ENCODE results near the gene D2HGDH. TPM values are rescaled to one million over a fixed set of nuclear protein-coding genes. Genes with fewer than 3 reads are reported as not detected.
A peak's percentile ranks its signal among the peaks of the same experiment; 100 is the strongest.
"Not testable (repeated sequence)": the region's sequence is repeated elsewhere in the genome, so short reads cannot be mapped to it uniquely, and the experiment has no call there.

The D2HGDH gene
- total and polyA plus RNA-seq, 2 experiments from 2014 or later: 9.7 to 19.1 TPM

DNA sequence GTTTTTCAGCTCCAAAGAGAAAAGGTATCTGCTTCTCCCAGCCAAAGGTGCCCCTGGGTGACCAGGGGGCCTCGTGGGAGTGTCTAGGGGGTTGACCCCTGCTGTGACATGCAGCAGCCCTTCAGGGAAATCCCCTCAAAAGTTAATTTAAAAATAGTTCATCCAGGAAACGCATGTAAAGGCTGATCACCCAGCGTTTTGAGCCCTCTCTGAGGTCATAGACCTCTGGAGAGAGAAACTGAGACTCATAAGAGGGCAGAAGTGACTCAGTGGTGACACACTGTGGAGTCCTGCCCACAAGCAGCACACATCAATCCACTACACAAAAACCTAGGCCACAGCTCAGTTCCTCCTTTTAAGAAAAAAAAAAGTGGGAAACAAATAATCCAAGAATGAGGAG is 54.1 kb downstream of the D2HGDH start:
- H3K4me1 ChIP-seq (ENCODE audit: insufficient read depth): no peaks in the 10 kb centered on the region
- no peak overlapping the region for H3K4me3 ChIP-seq
- no peaks in the 10 kb centered on the region for H3F3A ChIP-seq (ENCODE audit: insufficient read depth)
- in situ Hi-C loops (cut with MboI): no loop called here
- TF ChIP-seq EZH2phosphoT487 (IDR thresholded peaks at IDR 0.05; ENCODE audit: insufficient read depth, low read depth) (no peak), EZH2 (IDR thresholded peaks at IDR 0.05; ENCODE audit: insufficient read depth, poor library complexity, severe bottlenecking) (no peak)
- peak; percentile 26 for DNase-seq
- 27 to 29% methylated on average over 3 of the region's 3 CpGs for WGBS, 2 experiments (ENCODE audit: low coverage in 1 of 2, low lambda C conversion rate in 2 of 2, missing lambda C conversion rate in 2 of 2)
- H3K27me3 ChIP-seq (replicated peaks; ENCODE audit: insufficient read depth): no peaks in the 10 kb centered on the region
- H3K36me3 ChIP-seq (ENCODE audit: low read depth): no peaks in the 10 kb centered on the region
- no peak overlapping the region for H3K9ac ChIP-seq
- no peak overlapping the region for H2AFZ ChIP-seq
- no peaks in the 10 kb centered on the region for H4K20me1 ChIP-seq (ENCODE audit: insufficient read depth)
- no peak overlapping the region for H3K27ac ChIP-seq
- H3K4me2 ChIP-seq (ENCODE audit: unreplicated experiment): no peak overlapping the region
- H3K9me2 ChIP-seq (ENCODE audit: insufficient read depth): no peaks in the 10 kb centered on the region
- H3K79me2 ChIP-seq (ENCODE audit: insufficient read depth): no peaks in the 10 kb centered on the region
- no peaks in the 10 kb centered on the region for H3K9me3 ChIP-seq (ENCODE audit: low read depth)

GRCh38 chr2:241791385-241791784 is 57.0 kb downstream of the D2HGDH start:
- H3K36me3 ChIP-seq (ENCODE audit: low read depth); H2AFZ ChIP-seq: not testable (repeated sequence)

DNA sequence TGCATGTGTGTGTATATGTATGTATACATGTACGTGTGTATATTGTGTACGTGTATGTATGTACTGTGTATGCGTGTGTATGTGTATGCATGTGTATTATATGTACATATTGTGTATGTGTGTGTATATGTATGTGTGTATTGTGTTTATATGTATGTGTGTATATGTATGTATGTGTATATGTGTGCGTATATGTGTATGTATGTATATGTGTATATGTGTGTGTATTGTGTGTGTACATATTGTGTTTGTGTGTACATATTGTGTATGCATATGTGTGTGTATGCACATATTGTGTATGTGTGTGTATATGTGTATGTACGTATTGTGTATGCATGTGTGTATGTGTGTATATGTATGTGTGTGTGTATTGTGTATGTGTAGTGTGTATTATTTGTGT is 59.0 kb downstream of the D2HGDH start:
- DNase-seq: no peak
- Histone ChIP-seq H4K20me1 (ENCODE audit: insufficient read depth) (no peaks in the 10 kb centered on the region), H3K9me2 (ENCODE audit: insufficient read depth) (no peaks in the 10 kb centered on the region), H3K4me2 (ENCODE audit: unreplicated experiment) (no peak overlapping the region), H3K4me1 (ENCODE audit: insufficient read depth) (no peaks in the 10 kb centered on the region), H3K27me3 (replicated peaks; ENCODE audit: insufficient read depth) (no peaks in the 10 kb centered on the region), H3K9me3 (ENCODE audit: low read depth) (no peaks in the 10 kb centered on the region), H3K4me3 (no peak overlapping the region), H3K27ac (no peak overlapping the region), H3K36me3 (ENCODE audit: low read depth) (no peaks in the 10 kb centered on the region), H3F3A (ENCODE audit: insufficient read depth) (no peaks in the 10 kb centered on the region), H3K79me2 (ENCODE audit: insufficient read depth) (no peaks in the 10 kb centered on the region), H2AFZ (no peak overlapping the region), H3K9ac (no peak overlapping the region)
- TF ChIP-seq EZH2phosphoT487 (IDR thresholded peaks at IDR 0.05; ENCODE audit: insufficient read depth, low read depth): no peak
- TF ChIP-seq EZH2 (IDR thresholded peaks at IDR 0.05; ENCODE audit: insufficient read depth, poor library complexity, severe bottlenecking): no peak
- WGBS, 2 experiments (ENCODE audit: low coverage in 1 of 2, low lambda C conversion rate in 2 of 2, missing lambda C conversion rate in 2 of 2): 88 to 93% methylated on average over 5 of the region's 5 CpGs
- in situ Hi-C loops (cut with MboI): no loop called here

More at GRCh38 chr2:241791385-241791784, 57.0 kb downstream of the D2HGDH start:
- WGBS, 2 experiments (ENCODE audit: low coverage in 1 of 2, low lambda C conversion rate in 2 of 2, missing lambda C conversion rate in 2 of 2): 48% methylated on average over 3 of the region's 3 CpGs
- H3K4me1 ChIP-seq (ENCODE audit: insufficient read depth); in situ Hi-C loops (cut with MboI); H3F3A ChIP-seq (ENCODE audit: insufficient read depth); H3K4me2 ChIP-seq (ENCODE audit: unreplicated experiment); H3K9me2 ChIP-seq (ENCODE audit: insufficient read depth); H3K27ac ChIP-seq; H3K9ac ChIP-seq; H4K20me1 ChIP-seq (ENCODE audit: insufficient read depth); H3K27me3 ChIP-seq (replicated peaks; ENCODE audit: insufficient read depth); H3K79me2 ChIP-seq (ENCODE audit: insufficient read depth); DNase-seq; H3K9me3 ChIP-seq (ENCODE audit: low read depth); H3K4me3 ChIP-seq: not testable (repeated sequence)

- H3K4me3 ChIP-seq: no peak overlapping the region
- H2AFZ ChIP-seq: no peak overlapping the region
- no peak for DNase-seq
- H3K27me3 ChIP-seq (replicated peaks; ENCODE audit: insufficient read depth): no peaks in the 10 kb centered on the region
- no peak overlapping the region for H3K9ac ChIP-seq
- 72 to 78% methylated on average over 10 of the region's 10 CpGs for WGBS, 2 experiments (ENCODE audit: low coverage in 1 of 2, low lambda C conversion rate in 2 of 2, missing lambda C conversion rate in 2 of 2)
- no peaks in the 10 kb centered on the region for H3F3A ChIP-seq (ENCODE audit: insufficient read depth)
- no peaks in the 10 kb centered on the region for H3K9me3 ChIP-seq (ENCODE audit: low read depth)
- no peak overlapping the region for H3K27ac ChIP-seq
- in situ Hi-C loops (cut with MboI): no loop called here
- H3K4me2 ChIP-seq (ENCODE audit: unreplicated experiment): no peak overlapping the region
- H3K4me1 ChIP-seq (ENCODE audit: insufficient read depth): no peaks in the 10 kb centered on the region
- H4K20me1 ChIP-seq (ENCODE audit: insufficient read depth): no peaks in the 10 kb centered on the region
- no peaks in the 10 kb centered on the region for H3K36me3 ChIP-seq (ENCODE audit: low read depth)
- TF ChIP-seq EZH2phosphoT487 (IDR thresholded peaks at IDR 0.05; ENCODE audit: insufficient read depth, low read depth) (no peak), EZH2 (IDR thresholded peaks at IDR 0.05; ENCODE audit: insufficient read depth, poor library complexity, severe bottlenecking) (no peak)
- no peaks in the 10 kb centered on the region for H3K79me2 ChIP-seq (ENCODE audit: insufficient read depth)
- no peaks in the 10 kb centered on the region for H3K9me2 ChIP-seq (ENCODE audit: insufficient read depth)
These were observed 59.9 kb downstream of the D2HGDH start for GRCh38 chr2:241794250-241794823.

All from GM23248 (cell line).